HEK293T (cell line): ENCODE results near the gene PHB1.

ENCODE experiments used
- CTCF ChIA-PET: fragments of 350-600 bp; formaldehyde crosslinking; extraction: SDS; loops from one replicate; lab custom pipeline; 2021; ENCODE audit warnings: antibody characterized with exemption, inconsistent platforms; lab: Yijun Ruan, JAX
- POLR2A ChIA-PET: fragments of 350-600 bp; formaldehyde crosslinking; extraction: SDS; loops from one replicate; lab custom pipeline; 2020; ENCODE audit warnings: antibody characterized with exemption, inconsistent platforms; lab: Yijun Ruan, JAX
- DNase-seq: peaks from one replicate; pipeline ENCODE4 v3.0.0; 2012; ENCODE audit warnings: mixed read lengths; ENCODE audit errors: extremely low spot score
- ARNT ChIP-seq: fragments of 450-650 bp; IDR thresholded peaks from 2 replicates; pipeline ENCODE4 v1.6.1; 2017; ENCODE audit warnings: mild to moderate bottlenecking
- CTBP1 ChIP-seq: fragments of 450-650 bp; IDR thresholded peaks from 2 replicates; pipeline ENCODE4 v1.6.1; 2016; ENCODE audit warnings: borderline replicate concordance
- ELF4 ChIP-seq: fragments of 450-650 bp; IDR thresholded peaks from 2 replicates; pipeline ENCODE4 v1.6.1; 2017; ENCODE audit warnings: antibody characterized with exemption
- FOXA1 ChIP-seq: fragments of 450-650 bp; IDR thresholded peaks from 2 replicates; pipeline ENCODE4 v1.6.1; 2016; ENCODE audit warnings: mild to moderate bottlenecking
- FOXK2 ChIP-seq: fragments of 450-650 bp; IDR thresholded peaks from 2 replicates; pipeline ENCODE4 v1.6.1; 2016; ENCODE audit warnings: mild to moderate bottlenecking
- FOXM1 ChIP-seq: fragments of 450-650 bp; IDR thresholded peaks from 2 replicates; pipeline ENCODE4 v1.6.1; 2017; ENCODE audit warnings: mild to moderate bottlenecking, borderline replicate concordance
- HDGF ChIP-seq: fragments of 450-650 bp; IDR thresholded peaks from 2 replicates; pipeline ENCODE4 v1.6.1; 2017; ENCODE audit warnings: antibody characterized with exemption, borderline replicate concordance
- L3MBTL2 ChIP-seq: fragments of 450-650 bp; conservative IDR thresholded peaks from 2 replicates; pipeline ENCODE4 v1.6.1; 2016; ENCODE audit warnings: mild to moderate bottlenecking
- LEF1 ChIP-seq: fragments of 450-650 bp; IDR thresholded peaks from 2 replicates; pipeline ENCODE4 v1.6.1; 2017; ENCODE audit warnings: mild to moderate bottlenecking, borderline replicate concordance
- PKNOX1 ChIP-seq: fragments of 450-650 bp; IDR thresholded peaks from 2 replicates; pipeline ENCODE4 v1.6.1; 2016
- SP1 ChIP-seq: fragments of 450-650 bp; IDR thresholded peaks from 2 replicates; pipeline ENCODE4 v1.6.1; 2017
- SUZ12 ChIP-seq: fragments of 450-650 bp; IDR thresholded peaks from 2 replicates; pipeline ENCODE4 v1.6.1; 2016; ENCODE audit warnings: mild to moderate bottlenecking
- TARDBP ChIP-seq: fragments of 450-650 bp; IDR thresholded peaks from 2 replicates; pipeline ENCODE4 v1.6.1; 2016
- ZNF384 ChIP-seq: fragments of 450-650 bp; IDR thresholded peaks from 2 replicates; pipeline ENCODE4 v1.6.1; 2016

The PHB1 gene

DNA sequence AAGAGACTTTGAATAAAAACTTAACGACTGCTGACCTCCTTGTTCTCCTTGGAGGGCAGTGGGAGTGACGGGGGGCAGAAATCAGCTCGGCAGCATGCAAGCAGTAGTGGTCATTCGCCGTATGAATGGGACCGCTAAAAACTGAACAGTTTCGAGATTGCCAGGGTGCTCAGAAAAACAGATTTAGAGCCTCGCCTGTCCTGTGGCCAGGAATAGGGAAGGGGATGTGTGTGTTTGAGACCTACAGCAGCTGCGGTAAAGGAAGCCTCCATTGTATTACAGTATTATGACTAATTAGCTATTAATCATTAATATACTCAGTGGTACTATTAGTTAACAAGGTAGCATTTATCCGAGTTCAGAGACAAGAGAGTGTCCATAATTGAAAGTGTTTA, 52.0 kb downstream of the PHB1 start:
- no peak for DNase-seq
- CTCF ChIA-PET = interaction anchor here (0.5 to 1.1 kb wide), 3 partner anchors 12 to 147 kb away, joined by 3 to 5 read pairs (median 3); no protein-coding TSS in a partner anchor
- TF ChIP-seq FOXM1 = no peak
- TF ChIP-seq ZNF384 = no peak
- TF ChIP-seq ELF4 = no peak
- TF ChIP-seq CTBP1 = no peak
- no peak for TF ChIP-seq FOXK2
- POLR2A ChIA-PET = interaction anchor here (0.6 to 1.2 kb wide), 5 partner anchors 11 to 52 kb away, joined by 3 to 4 read pairs (median 3); partner anchors contain the start of gene PHB1

GRCh38 chr17:49361902-49362722, 52.6 kb downstream of the PHB1 start, which contains the start of gene ZNF652:
Gene ZNF652 (minus strand): TSS chr17:49362250. CDS start chr17:49317725, 44,525 bp downstream.
- 0 out of 2 replicates have a peak, but pooled peaks have one; percentile 5 for TF ChIP-seq ARNT
- TF ChIP-seq CTBP1 = no peak
- TF ChIP-seq ELF4 = no peak
- TF ChIP-seq FOXA1 = no peak
- TF ChIP-seq HDGF = no peak
- TF ChIP-seq LEF1 = peak; percentile 33; the same call in 1 of the 2 replicates
- ChIA-PET CTCF (interaction anchor here (0.5 to 0.6 kb wide), 2 partner anchors 13 to 146 kb away, joined by 3 to 5 read pairs; no protein-coding TSS in a partner anchor), POLR2A (interaction anchor here (0.6 to 1.2 kb wide), 7 partner anchors 10 to 53 kb away, joined by 3 to 4 read pairs (median 3); partner anchors contain the start of gene PHB1)
- peak; percentile 98 for DNase-seq

GRCh38 chr17:49361129-49361901, 53.4 kb downstream of the PHB1 start:
- ChIA-PET CTCF (interaction anchor here (1.1 kb wide), 1 partner anchor 24 kb away, joined by 3 read pairs; no protein-coding TSS in a partner anchor), POLR2A (interaction anchor here (1.0 kb wide), 1 partner anchor 15 kb away, joined by 3 read pairs; no protein-coding TSS in a partner anchor)
- peak; percentile 0; the same call in 1 of the 2 replicates for TF ChIP-seq PKNOX1
- TF ChIP-seq L3MBTL2 = no peak
- no peak for DNase-seq

- TF ChIP-seq TARDBP (no peak), ELF4 (no peak), PKNOX1 (peak; percentile 50), FOXK2 (no peak), ZNF384 (no peak), ARNT (no peak), L3MBTL2 (no peak)
- POLR2A ChIA-PET = interaction anchor here (0.9 kb wide), 1 partner anchor 30 kb away, joined by 3 read pairs; no protein-coding TSS in a partner anchor
- no peak for DNase-seq
- CTCF ChIA-PET = interaction anchor here (1.1 kb wide), 1 partner anchor 23 kb away, joined by 3 read pairs; no protein-coding TSS in a partner anchor
These were observed 53.9 kb downstream of the PHB1 start for GRCh38 chr17:49360796-49361128.

- DNase-seq = no peak
- TF ChIP-seq CTBP1 (no peak), FOXM1 (no peak), ELF4 (no peak), SP1 (no peak), SUZ12 (no peak), FOXA1 (no peak), LEF1 (no peak)
- CTCF ChIA-PET = interaction anchor here (1.1 kb wide), 1 partner anchor 22 kb away, joined by 3 read pairs; no protein-coding TSS in a partner anchor
- POLR2A ChIA-PET = interaction anchor here (0.9 to 1.5 kb wide), 2 partner anchors 20 to 31 kb away, joined by 3 to 4 read pairs; no protein-coding TSS in a partner anchor
These were observed 54.5 kb downstream of the PHB1 start for GRCh38 chr17:49359990-49360795.

- DNase-seq = no peak
- TF ChIP-seq TARDBP = no peak
- peak; percentile 29; the same call in 1 of the 2 replicates for TF ChIP-seq PKNOX1
- ChIA-PET CTCF (no interaction called here), POLR2A (interaction anchor here (1.1 to 1.5 kb wide), 2 partner anchors 18 to 56 kb away, joined by 3 to 4 read pairs; partner anchors contain the start of gene PHB1)
These were observed 55.9 kb downstream of the PHB1 start for GRCh38 chr17:49358641-49359247.
